ENCODE data around the gene CISD1. TPM values are rescaled to one million over a fixed set of nuclear protein-coding genes. Genes with fewer than 3 reads are reported as not detected.
A peak's percentile ranks its signal among the peaks of the same experiment; 100 is the strongest.

Gene CISD1
- total and polyA plus RNA-seq, 2 experiments from 2014 or later, result 37.8 to 95.9 TPM

DNA sequence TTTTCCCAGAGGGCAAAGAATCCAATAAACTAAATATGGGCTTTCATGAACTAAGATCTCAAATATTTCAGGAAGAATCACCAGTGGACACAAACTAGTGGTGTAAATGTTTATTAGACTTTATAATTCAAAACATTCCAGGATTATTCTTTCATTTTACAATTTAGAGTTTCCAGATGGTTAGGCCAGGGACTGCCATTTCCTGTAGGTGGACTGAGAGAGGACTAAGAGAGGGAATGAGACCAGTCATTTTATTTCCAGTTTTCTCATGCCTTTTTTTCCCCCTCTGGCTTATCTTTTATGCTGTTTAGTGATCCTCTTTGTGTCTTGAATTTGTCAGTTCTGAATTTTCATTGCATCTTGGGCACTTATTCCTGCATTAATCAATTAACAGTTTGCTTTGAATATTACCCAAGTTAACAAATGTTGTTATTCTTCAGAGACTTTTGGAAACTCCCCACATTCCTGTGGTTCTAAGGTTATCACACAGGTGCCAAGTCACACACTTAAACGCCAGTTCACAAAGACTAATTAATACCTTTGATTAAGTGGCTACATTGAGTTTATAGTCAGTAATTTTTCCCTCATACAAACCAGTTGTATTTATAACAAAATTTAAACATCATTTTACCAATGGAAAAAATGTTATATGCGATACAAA, 12.3 kb downstream of the CISD1 start:
- Histone ChIP-seq H3K9me3 (ENCODE audit: low read depth) (no peaks in the 10 kb centered on the region), H3K27me3 (no peaks in the 10 kb centered on the region), H3K36me3 (replicated peaks; ENCODE audit: insufficient read depth, low read depth) (no peaks in the 10 kb centered on the region), H3K4me2 (no peak overlapping the region), H3K27ac (no peak overlapping the region), H2AFZ (no peak overlapping the region), H3K9me2 (replicated peaks; ENCODE audit: insufficient read depth) (no peaks in the 10 kb centered on the region), H3K4me3 (no peak overlapping the region), H3K79me2 (peaks cover 24% of the 10 kb centered on the region), H4K20me1 (ENCODE audit: insufficient read depth, poor library complexity, severe bottlenecking) (no peaks in the 10 kb centered on the region), H3K4me1 (ENCODE audit: insufficient read depth) (peaks cover 2% of the 10 kb centered on the region)
- DNase-seq (ENCODE audit: low spot score), result no peak
- 74% methylated on average over 2 of the region's 2 CpGs for WGBS (ENCODE audit: low lambda C conversion rate, missing lambda C conversion rate)
- TF ChIP-seq, protein P1, sequence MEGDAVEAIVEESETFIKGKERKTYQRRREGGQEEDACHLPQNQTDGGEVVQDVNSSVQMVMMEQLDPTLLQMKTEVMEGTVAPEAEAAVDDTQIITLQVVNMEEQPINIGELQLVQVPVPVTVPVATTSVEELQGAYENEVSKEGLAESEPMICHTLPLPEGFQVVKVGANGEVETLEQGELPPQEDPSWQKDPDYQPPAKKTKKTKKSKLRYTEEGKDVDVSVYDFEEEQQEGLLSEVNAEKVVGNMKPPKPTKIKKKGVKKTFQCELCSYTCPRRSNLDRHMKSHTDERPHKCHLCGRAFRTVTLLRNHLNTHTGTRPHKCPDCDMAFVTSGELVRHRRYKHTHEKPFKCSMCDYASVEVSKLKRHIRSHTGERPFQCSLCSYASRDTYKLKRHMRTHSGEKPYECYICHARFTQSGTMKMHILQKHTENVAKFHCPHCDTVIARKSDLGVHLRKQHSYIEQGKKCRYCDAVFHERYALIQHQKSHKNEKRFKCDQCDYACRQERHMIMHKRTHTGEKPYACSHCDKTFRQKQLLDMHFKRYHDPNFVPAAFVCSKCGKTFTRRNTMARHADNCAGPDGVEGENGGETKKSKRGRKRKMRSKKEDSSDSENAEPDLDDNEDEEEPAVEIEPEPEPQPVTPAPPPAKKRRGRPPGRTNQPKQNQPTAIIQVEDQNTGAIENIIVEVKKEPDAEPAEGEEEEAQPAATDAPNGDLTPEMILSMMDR (IDR thresholded peaks at IDR 0.05; ENCODE audit: poor library complexity), result no peak
- TF ChIP-seq EZH2phosphoT487 (IDR thresholded peaks at IDR 0.05; ENCODE audit: low read depth, severe bottlenecking, unreplicated experiment) (no peak), EZH2 (IDR thresholded peaks at IDR 0.05; ENCODE audit: borderline replicate concordance) (no peak)

- Histone ChIP-seq H3K27me3 (no peaks in the 10 kb centered on the region), H3K79me2 (peaks cover 12% of the 10 kb centered on the region), H3K9me3 (ENCODE audit: low read depth) (no peaks in the 10 kb centered on the region), H3K4me3 (no peak overlapping the region), H3K4me1 (ENCODE audit: insufficient read depth) (no peaks in the 10 kb centered on the region), H2AFZ (no peak overlapping the region), H3K9me2 (replicated peaks; ENCODE audit: insufficient read depth) (no peaks in the 10 kb centered on the region), H3K36me3 (replicated peaks; ENCODE audit: insufficient read depth, low read depth) (no peaks in the 10 kb centered on the region), H3K27ac (no peak overlapping the region), H4K20me1 (ENCODE audit: insufficient read depth, poor library complexity, severe bottlenecking) (no peaks in the 10 kb centered on the region), H3K4me2 (no peak overlapping the region)
- TF ChIP-seq EZH2phosphoT487 (IDR thresholded peaks at IDR 0.05; ENCODE audit: low read depth, severe bottlenecking, unreplicated experiment) (no peak), EZH2 (IDR thresholded peaks at IDR 0.05; ENCODE audit: borderline replicate concordance) (no peak)
- TF ChIP-seq, protein P1 (IDR thresholded peaks at IDR 0.05; ENCODE audit: poor library complexity), result no peak
- no peak for DNase-seq (ENCODE audit: low spot score)
- 94% methylated on average over 3 of the region's 3 CpGs for WGBS (ENCODE audit: low lambda C conversion rate, missing lambda C conversion rate)
Observed at GRCh38 chr10:58282615-58283014, 13.7 kb downstream of the CISD1 start.

GRCh38 chr10:58291538-58292174, 22.7 kb downstream of the CISD1 start:
- H2AFZ ChIP-seq, result no peak overlapping the region
- H3K4me1 ChIP-seq (ENCODE audit: insufficient read depth), result no peaks in the 10 kb centered on the region
- H3K4me2 ChIP-seq, result no peak overlapping the region
- no peaks in the 10 kb centered on the region for H3K9me3 ChIP-seq (ENCODE audit: low read depth)
- H3K79me2 ChIP-seq, result no peaks in the 10 kb centered on the region
- WGBS (ENCODE audit: low lambda C conversion rate, missing lambda C conversion rate), result 86% methylated on average over 5 of the region's 5 CpGs
- TF ChIP-seq, protein P1 (IDR thresholded peaks at IDR 0.05; ENCODE audit: poor library complexity), result peak; percentile 66
- no peak for TF ChIP-seq EZH2 (IDR thresholded peaks at IDR 0.05; ENCODE audit: borderline replicate concordance)
- H3K36me3 ChIP-seq (replicated peaks; ENCODE audit: insufficient read depth, low read depth), result no peaks in the 10 kb centered on the region
- no peaks in the 10 kb centered on the region for H3K9me2 ChIP-seq (replicated peaks; ENCODE audit: insufficient read depth)
- H3K27me3 ChIP-seq, result no peaks in the 10 kb centered on the region
- H4K20me1 ChIP-seq (ENCODE audit: insufficient read depth, poor library complexity, severe bottlenecking), result no peaks in the 10 kb centered on the region
- no peak overlapping the region for H3K4me3 ChIP-seq
- DNase-seq (ENCODE audit: low spot score), result peak; percentile 72
- H3K27ac ChIP-seq, result no peak overlapping the region

All from hepatocyte (in vitro differentiated cells).